GM03348 (cell line): ENCODE results near the gene EMSY.

Experiments
- DNase-seq: peaks from one replicate; pipeline ENCODE4 v3.0.0; 2012; ENCODE audit warnings: low spot score

EMSY gene

GRCh38 chr11:76455331-76455730 lies 10.5 kb downstream of the EMSY start:
- DNase-seq: no peak

- DNase-seq: no peak
Measured at GRCh38 chr11:76455931-76456330, 11.1 kb downstream of the EMSY start.

GRCh38 chr11:76456571-76456970 lies 11.8 kb downstream of the EMSY start:
- DNase-seq: no peak

- no peak for DNase-seq
Measured at GRCh38 chr11:76459299-76459698, 14.5 kb downstream of the EMSY start.

GRCh38 chr11:76459846-76460245 lies 15.0 kb downstream of the EMSY start:
- DNase-seq: no peak

- no peak for DNase-seq
Measured at GRCh38 chr11:76462317-76462716, 17.5 kb downstream of the EMSY start.

GRCh38 chr11:76465701-76466100 lies 20.9 kb downstream of the EMSY start:
- no peak for DNase-seq

- DNase-seq: no peak
Measured at GRCh38 chr11:76466666-76467065, 21.8 kb downstream of the EMSY start.

GRCh38 chr11:76469141-76469540 lies 24.3 kb downstream of the EMSY start:
- DNase-seq: no peak

- DNase-seq: no peak
Measured at GRCh38 chr11:76471382-76471781, 26.6 kb downstream of the EMSY start.

- DNase-seq: no peak
Measured at GRCh38 chr11:76480241-76480640, 35.4 kb downstream of the EMSY start.

- DNase-seq: no peak
Measured at GRCh38 chr11:76491644-76492043, 46.8 kb downstream of the EMSY start.

GRCh38 chr11:76493040-76493439 lies 48.2 kb downstream of the EMSY start:
- no peak for DNase-seq

- no peak for DNase-seq
Measured at GRCh38 chr11:76493626-76494539, 49.1 kb downstream of the EMSY start.

GRCh38 chr11:76495019-76495418 lies 50.2 kb downstream of the EMSY start:
- DNase-seq: no peak

- no peak for DNase-seq
Measured at GRCh38 chr11:76496174-76496573, 51.4 kb downstream of the EMSY start.

GRCh38 chr11:76501526-76502202 lies 56.8 kb downstream of the EMSY start:
- no peak for DNase-seq

- no peak for DNase-seq
Measured at GRCh38 chr11:76506833-76507232, 62.0 kb downstream of the EMSY start.

GRCh38 chr11:76510060-76511047 lies 65.5 kb downstream of the EMSY start:
- peak; percentile 61 for DNase-seq

GRCh38 chr11:76512851-76513653 lies 68.2 kb downstream of the EMSY start:
- DNase-seq: peak; percentile 48

- no peak for DNase-seq
Measured at GRCh38 chr11:76513654-76514034, 68.8 kb downstream of the EMSY start.
